SH-SY5Y (cell line): Measurements from ENCODE around the gene TMEM183A.

Experiments
- GATA2 ChIP-seq: IDR thresholded peaks from 2 replicates; pipeline ENCODE4 v1.6.1; 2011; ENCODE audit warnings: mild to moderate bottlenecking, low read depth, low read length
- GATA3 ChIP-seq: IDR thresholded peaks from 2 replicates; pipeline ENCODE4 v1.6.1; 2011; ENCODE audit warnings: low read depth, mild to moderate bottlenecking, low read length, moderate library complexity

GRCh38 chr1:202967684-202968281, 39.4 kb upstream of the TMEM183A start:
- TF ChIP-seq GATA3: no peak
- no peak for TF ChIP-seq GATA2
